HepG2 (cell line): Measurements from ENCODE around the gene USE1. TPM values are rescaled to one million over a fixed set of nuclear protein-coding genes. Genes with fewer than 3 reads are reported as not detected.

ENCODE experiments used
- AGO2 ChIP-seq: fragments of 200-400 bp; formaldehyde crosslinking; optimal IDR thresholded peaks from 2 replicates; pipeline ENCODE3; 2017; ENCODE audit warnings: mild to moderate bottlenecking, low read depth, low read length, moderate library complexity
- ASH2L ChIP-seq: fragments of 300-600, 200-600 bp; sonication (generic); IDR thresholded peaks from 2 replicates; pipeline ENCODE4 v1.7.0; 2017; ENCODE audit warnings: low read depth, mild to moderate bottlenecking, moderate library complexity, mixed read lengths, low read length; ENCODE audit not compliant: insufficient read length
- FOXA3 ChIP-seq: IDR thresholded peaks from 2 replicates; pipeline ENCODE4 v1.6.1; 2016; ENCODE audit warnings: missing genetic modification reagents, missing compliant biosample characterization
- KAT7 ChIP-seq: IDR thresholded peaks from 2 replicates; pipeline ENCODE4 v1.6.1; 2018; ENCODE audit warnings: borderline replicate concordance, missing compliant biosample characterization
- MEF2D ChIP-seq: sonication (generic); formaldehyde crosslinking; IDR thresholded peaks from 2 replicates; pipeline ENCODE4 v1.5.1; 2020; ENCODE audit warnings: mild to moderate bottlenecking, missing genetic modification reagents
- NR2F2 ChIP-seq: IDR thresholded peaks from 2 replicates; pipeline ENCODE4 v1.6.1; 2012; ENCODE audit warnings: low read depth, inconsistent platforms, borderline replicate concordance
- NR2F6 ChIP-seq, 2 experiments: IDR thresholded peaks; 2 replicates each; pipeline ENCODE4 v1.6.1; 2016; ENCODE audit warnings: antibody characterized with exemption in 1 of 2, mild to moderate bottlenecking in 1 of 2
- TEAD3 ChIP-seq: optimal IDR thresholded peaks from 2 replicates; pipeline ENCODE3; 2016; ENCODE audit warnings: borderline replicate concordance
- TFAP4 ChIP-seq: sonication (generic); IDR thresholded peaks from 2 replicates; pipeline ENCODE4 v1.6.1; 2016; ENCODE audit warnings: low read depth, borderline replicate concordance
- TFDP2 ChIP-seq: sonication (generic); formaldehyde crosslinking; IDR thresholded peaks from 2 replicates; pipeline ENCODE4 v1.4.0; 2020; ENCODE audit warnings: missing genetic modification reagents
- ZBTB7B ChIP-seq: sonication (generic); formaldehyde crosslinking; IDR thresholded peaks from 2 replicates; pipeline ENCODE4 v1.4.0; 2020; ENCODE audit warnings: missing genetic modification reagents
- ZKSCAN1 ChIP-seq: fragments of 150-350 bp; IDR thresholded peaks from 2 replicates; pipeline ENCODE4 v1.6.1; 2014; ENCODE audit warnings: low read length
- ZMAT3 ChIP-seq: sonication (generic); formaldehyde crosslinking; conservative IDR thresholded peaks from 2 replicates; pipeline ENCODE4 v1.7.0; 2021; ENCODE audit warnings: missing genetic modification reagents
- ZNF710 ChIP-seq: sonication (generic); formaldehyde crosslinking; IDR thresholded peaks from 2 replicates; pipeline ENCODE4 v1.5.0; 2020; ENCODE audit warnings: mild to moderate bottlenecking, missing genetic modification reagents, borderline replicate concordance
- ZNF816 ChIP-seq: sonication (generic); formaldehyde crosslinking; IDR thresholded peaks from 2 replicates; pipeline ENCODE4 v1.8.0; 2022; ENCODE audit warnings: missing genetic modification reagents, mild to moderate bottlenecking, borderline replicate concordance
- ZSCAN31 ChIP-seq: sonication (generic); formaldehyde crosslinking; IDR thresholded peaks from 2 replicates; pipeline ENCODE4 v1.5.0; 2020; ENCODE audit warnings: low read depth, mild to moderate bottlenecking, missing genetic modification reagents
- polyA plus RNA-seq, 8 experiments: library from polyadenylated mRNA; depleted of rRNA in 3 of 8; stranded (reverse) in 7 of 8; unstranded in 1 of 8; fragments of >200 nt; fragmentation: Illumina TruSeq in 4 of 8; extraction: Trizol in 4 of 8; gene quantifications; 2 replicates each; pipeline versions ENCODE4 v1.2.1 to v1.2.3, GENCODE V29; 2011 to 2016; ENCODE audit warnings: low read depth in 4 of 8, missing spikeins in 1 of 8, mixed read lengths in 1 of 8; ENCODE audit not compliant: insufficient read depth in 1 of 8
- total RNA-seq, 5 experiments: library from RNA; depleted of rRNA; stranded (reverse); fragments of >200 nt; fragmentation: Illumina TruSeq; extraction: Trizol; gene quantifications; 2 replicates each; pipeline ENCODE4 v1.2.3, GENCODE V29; 2016; ENCODE audit warnings: low read depth in 1 of 5
- TF ChIP-seq, protein P1 (sequence below): sonication (generic); formaldehyde crosslinking; IDR thresholded peaks from 2 replicates; pipeline ENCODE4 v1.4.0; 2020; ENCODE audit warnings: missing genetic modification reagents
- TF ChIP-seq, protein P2 (sequence below): sonication (generic); formaldehyde crosslinking; IDR thresholded peaks from 2 replicates; pipeline ENCODE4 v1.5.1; 2020; ENCODE audit warnings: mild to moderate bottlenecking, missing genetic modification reagents, moderate library complexity
- TF ChIP-seq, protein P3 (sequence below): sonication (generic); formaldehyde crosslinking; IDR thresholded peaks from 2 replicates; pipeline ENCODE4 v1.4.0; 2020; ENCODE audit warnings: mild to moderate bottlenecking, missing genetic modification reagents

The USE1 gene
- total and polyA plus RNA-seq, 2 of the 13 experiments (the other 11 are each of a cell fraction or from before 2014, with no cell fraction given) = 9.9 to 17.6 TPM

DNA sequence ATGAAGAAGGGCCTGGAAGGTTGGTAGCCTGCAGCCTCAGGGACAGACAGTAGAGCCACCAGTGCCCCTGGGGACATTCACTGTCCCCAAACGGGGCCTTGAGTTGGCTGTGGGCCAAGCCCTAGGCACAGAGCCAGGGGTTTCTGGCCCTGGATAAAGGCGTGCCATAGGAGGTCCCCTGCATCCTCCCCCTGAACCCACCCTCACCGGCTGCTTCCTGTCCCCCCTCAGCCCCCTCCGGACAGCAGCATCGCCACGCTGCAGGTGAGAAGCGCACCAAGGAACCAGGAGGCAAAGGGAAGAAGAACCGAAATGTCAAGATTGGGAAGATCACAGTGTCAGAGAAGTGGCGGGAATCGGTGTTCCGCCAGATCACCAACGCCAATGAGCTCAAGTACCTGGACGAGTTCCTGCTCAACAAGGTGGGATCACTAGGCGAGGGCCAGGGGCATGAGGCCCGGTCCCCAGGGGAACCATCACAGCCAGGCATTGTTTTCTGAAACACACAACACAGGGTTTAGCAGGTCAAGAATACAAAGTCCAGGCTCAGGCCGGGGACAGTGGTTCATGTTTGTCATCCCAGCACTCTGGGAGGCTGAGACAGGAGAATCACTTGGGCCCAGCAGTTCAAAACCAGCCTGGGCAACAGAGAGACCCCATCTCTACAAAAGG, 14.6 kb upstream of the USE1 start (continued):
- peak; percentile 68 for TF ChIP-seq NR2F6 (IDR thresholded peaks at IDR 0.05)
- TF ChIP-seq NR2F6 (CRISPR knock-in tag; IDR thresholded peaks at IDR 0.05) = peak; percentile 73
- TF ChIP-seq, protein P1, sequence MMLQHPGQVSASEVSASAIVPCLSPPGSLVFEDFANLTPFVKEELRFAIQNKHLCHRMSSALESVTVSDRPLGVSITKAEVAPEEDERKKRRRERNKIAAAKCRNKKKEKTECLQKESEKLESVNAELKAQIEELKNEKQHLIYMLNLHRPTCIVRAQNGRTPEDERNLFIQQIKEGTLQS (CRISPR knock-in tag) = no peak
- no peak for TF ChIP-seq ZNF816 (CRISPR knock-in tag)
- peak; percentile 41; the same call in 1 of the 2 replicates for TF ChIP-seq MEF2D (CRISPR knock-in tag)
- no peak for TF ChIP-seq KAT7 (CRISPR knock-in tag)
- TF ChIP-seq TEAD3 = peak; percentile 41
- no peak for TF ChIP-seq AGO2
- TF ChIP-seq ZBTB7B (CRISPR knock-in tag) = peak; percentile 88
- no peak for TF ChIP-seq ZKSCAN1
- 0 out of 2 replicates have a peak, but pooled peaks have one; percentile 27 for TF ChIP-seq ZMAT3 (CRISPR knock-in tag)
- peak; percentile 37; the same call in 1 of the 2 replicates for TF ChIP-seq TFDP2
- TF ChIP-seq, protein P2, sequence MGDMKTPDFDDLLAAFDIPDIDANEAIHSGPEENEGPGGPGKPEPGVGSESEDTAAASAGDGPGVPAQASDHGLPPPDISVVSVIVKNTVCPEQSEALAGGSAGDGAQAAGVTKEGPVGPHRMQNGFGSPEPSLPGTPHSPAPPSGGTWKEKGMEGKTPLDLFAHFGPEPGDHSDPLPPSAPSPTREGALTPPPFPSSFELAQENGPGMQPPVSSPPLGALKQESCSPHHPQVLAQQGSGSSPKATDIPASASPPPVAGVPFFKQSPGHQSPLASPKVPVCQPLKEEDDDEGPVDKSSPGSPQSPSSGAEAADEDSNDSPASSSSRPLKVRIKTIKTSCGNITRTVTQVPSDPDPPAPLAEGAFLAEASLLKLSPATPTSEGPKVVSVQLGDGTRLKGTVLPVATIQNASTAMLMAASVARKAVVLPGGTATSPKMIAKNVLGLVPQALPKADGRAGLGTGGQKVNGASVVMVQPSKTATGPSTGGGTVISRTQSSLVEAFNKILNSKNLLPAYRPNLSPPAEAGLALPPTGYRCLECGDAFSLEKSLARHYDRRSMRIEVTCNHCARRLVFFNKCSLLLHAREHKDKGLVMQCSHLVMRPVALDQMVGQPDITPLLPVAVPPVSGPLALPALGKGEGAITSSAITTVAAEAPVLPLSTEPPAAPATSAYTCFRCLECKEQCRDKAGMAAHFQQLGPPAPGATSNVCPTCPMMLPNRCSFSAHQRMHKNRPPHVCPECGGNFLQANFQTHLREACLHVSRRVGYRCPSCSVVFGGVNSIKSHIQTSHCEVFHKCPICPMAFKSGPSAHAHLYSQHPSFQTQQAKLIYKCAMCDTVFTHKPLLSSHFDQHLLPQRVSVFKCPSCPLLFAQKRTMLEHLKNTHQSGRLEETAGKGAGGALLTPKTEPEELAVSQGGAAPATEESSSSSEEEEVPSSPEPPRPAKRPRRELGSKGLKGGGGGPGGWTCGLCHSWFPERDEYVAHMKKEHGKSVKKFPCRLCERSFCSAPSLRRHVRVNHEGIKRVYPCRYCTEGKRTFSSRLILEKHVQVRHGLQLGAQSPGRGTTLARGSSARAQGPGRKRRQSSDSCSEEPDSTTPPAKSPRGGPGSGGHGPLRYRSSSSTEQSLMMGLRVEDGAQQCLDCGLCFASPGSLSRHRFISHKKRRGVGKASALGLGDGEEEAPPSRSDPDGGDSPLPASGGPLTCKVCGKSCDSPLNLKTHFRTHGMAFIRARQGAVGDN (CRISPR knock-in tag) = peak; percentile 97
- peak; percentile 54; the same call in 1 of the 2 replicates for TF ChIP-seq ZNF710 (CRISPR knock-in tag)
- TF ChIP-seq NR2F2 = peak; percentile 65; the same call in 1 of the 2 replicates
- 0 out of 2 replicates have a peak, but pooled peaks have one; percentile 28 for TF ChIP-seq ZSCAN31 (CRISPR knock-in tag)
- TF ChIP-seq, protein P3, sequence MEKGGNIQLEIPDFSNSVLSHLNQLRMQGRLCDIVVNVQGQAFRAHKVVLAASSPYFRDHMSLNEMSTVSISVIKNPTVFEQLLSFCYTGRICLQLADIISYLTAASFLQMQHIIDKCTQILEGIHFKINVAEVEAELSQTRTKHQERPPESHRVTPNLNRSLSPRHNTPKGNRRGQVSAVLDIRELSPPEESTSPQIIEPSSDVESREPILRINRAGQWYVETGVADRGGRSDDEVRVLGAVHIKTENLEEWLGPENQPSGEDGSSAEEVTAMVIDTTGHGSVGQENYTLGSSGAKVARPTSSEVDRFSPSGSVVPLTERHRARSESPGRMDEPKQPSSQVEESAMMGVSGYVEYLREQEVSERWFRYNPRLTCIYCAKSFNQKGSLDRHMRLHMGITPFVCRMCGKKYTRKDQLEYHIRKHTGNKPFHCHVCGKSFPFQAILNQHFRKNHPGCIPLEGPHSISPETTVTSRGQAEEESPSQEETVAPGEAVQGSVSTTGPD = 0 out of 2 replicates have a peak, but pooled peaks have one; percentile 70
- TF ChIP-seq TFAP4 = no peak
- peak; percentile 61 for TF ChIP-seq ASH2L
- TF ChIP-seq FOXA3 = peak; percentile 65
